HG03095 (cell line): ENCODE results near the gene SAP30.

Experiments
- ATAC-seq: cut with Tn5 transposase; IDR thresholded peaks from one replicate; pipeline ENCODE4 v1.9.1; 2021; ENCODE audit warnings: moderate library complexity; ENCODE audit not compliant: unreplicated experiment

The SAP30 gene

DNA sequence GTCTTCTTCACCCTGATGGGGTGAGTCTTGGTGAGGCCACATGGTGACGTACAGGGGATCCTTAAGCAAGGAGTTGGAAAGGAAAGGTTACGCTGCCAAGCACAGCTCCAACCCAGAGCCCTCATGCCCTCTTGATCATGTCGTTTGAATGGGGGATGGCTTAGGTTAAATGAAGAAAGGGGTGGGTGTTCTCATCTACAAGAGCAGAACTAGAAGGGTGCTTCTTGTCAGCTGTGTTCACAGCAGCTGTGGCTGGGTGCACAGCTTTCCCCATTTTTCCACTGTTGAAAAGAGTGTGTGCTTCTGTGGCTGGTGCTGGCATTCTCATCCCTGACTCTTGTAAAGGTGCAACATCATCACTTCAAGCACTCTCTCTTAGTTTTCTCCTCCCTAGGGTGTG, 43.7 kb downstream of the SAP30 start:
- ATAC-seq = no peak

DNA sequence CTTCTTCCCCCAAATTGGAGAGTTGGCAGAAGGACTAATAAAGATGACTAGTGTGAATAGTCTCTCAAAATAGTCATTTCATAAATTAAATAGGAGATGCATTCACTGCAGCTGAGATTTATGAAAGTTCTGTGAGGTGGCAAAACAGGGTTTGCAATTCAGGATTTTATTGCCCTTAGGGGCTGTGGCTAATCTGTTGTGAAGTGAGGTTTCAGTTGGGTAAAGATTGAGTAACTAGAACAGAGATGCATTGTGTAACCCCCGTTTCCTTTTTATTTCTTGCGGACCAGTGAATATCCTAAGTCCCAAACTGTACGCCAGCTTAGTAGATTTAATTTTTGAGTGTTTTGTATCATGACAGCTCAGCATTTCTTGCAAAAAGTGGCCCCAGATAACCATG, 44.3 kb downstream of the SAP30 start:
- ATAC-seq = no peak

DNA sequence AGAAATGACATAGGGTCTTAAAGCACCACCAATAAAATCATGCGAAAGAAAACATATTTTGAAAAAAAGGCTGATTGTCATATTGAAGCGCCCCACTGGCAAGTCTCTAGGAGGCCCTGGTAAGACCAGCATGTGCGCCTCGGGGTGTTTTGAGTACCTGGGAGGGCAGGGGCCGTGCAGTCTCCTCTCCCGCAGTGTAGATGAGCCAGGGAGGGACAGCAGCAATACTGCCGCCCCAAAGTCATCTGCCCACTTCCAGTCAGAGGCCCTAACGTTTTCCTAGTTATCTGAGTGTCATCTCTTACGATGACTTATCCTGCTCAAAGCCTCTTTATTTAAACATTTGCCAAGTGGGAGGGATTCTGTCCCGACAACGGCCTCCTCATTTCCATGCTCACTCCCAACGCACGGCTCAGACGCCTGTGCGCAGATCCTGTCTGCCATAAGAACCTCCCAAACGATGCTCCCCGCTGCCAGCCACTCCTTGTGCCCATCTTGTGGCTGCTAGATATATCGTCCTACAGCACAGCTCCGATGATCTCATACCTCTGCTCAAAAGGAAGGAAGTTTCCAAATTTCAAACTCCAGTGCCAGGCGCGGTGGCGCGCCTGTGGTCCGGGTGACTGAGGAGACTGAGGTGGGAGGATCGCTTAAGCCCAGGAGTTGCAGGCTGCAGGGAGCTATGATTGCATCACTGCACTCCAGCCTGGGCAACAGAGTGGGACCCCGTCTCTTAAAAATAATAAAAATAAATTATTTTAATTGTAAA, 45.3 kb downstream of the SAP30 start:
- no peak for ATAC-seq

DNA sequence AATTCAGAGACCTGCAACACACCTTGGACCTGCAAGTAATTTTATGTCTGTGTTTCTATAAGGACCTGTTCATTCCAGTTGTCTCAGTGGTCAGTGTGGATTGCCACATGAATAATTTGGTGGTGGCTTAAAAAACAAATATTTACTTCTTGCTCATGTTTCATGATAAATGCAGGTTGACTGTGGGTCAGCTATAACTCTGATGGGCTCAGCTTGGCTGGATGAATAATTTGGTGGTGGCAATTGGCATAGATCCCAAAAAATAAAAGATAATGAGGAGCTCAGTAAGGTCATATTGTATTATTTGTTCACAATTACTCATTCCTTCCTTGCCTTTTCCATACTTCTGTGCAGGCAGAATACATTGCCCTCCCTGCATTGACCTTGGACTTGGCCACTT, 47.1 kb downstream of the SAP30 start:
- ATAC-seq = no peak

DNA sequence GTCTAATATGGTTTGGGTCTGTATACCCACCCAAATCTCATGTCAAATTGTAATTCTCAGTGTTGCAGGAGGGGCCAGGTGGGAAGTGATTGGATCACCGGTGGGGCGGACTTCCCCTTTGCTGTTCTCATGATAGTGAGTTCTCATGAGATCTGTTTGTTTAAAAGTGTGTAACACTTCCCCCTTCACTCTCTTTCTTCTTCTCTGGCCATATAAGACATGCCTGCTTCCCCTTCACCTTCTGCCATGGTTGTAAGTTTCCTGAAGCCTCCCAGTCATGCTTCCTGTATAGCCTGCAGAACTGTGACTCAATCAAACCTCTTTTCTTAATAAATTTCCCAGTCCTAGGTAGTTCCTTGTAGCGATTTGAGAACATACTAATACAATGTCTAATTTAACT, 47.9 kb downstream of the SAP30 start:
- ATAC-seq = no peak

DNA sequence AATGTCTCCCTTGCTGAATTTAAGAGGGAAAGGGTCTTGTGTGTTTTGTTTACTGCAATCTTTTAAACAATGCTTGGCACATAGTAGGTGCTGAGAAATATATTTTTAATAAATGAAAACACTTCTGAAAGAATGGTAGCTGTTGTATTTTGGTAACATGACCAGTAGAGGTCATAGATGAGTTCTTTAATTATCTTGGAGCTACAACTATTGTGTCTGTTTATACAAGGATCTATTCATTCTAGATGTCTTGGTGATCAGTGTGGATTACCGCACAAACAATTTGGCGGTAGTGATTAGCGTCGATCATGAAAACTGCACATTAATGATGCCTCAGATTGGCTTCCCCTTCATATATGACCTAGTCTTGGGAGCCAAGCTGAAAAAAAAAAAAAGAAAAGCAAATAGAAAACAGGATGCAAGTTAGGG, 49.6 kb downstream of the SAP30 start:
- ATAC-seq = no peak

DNA sequence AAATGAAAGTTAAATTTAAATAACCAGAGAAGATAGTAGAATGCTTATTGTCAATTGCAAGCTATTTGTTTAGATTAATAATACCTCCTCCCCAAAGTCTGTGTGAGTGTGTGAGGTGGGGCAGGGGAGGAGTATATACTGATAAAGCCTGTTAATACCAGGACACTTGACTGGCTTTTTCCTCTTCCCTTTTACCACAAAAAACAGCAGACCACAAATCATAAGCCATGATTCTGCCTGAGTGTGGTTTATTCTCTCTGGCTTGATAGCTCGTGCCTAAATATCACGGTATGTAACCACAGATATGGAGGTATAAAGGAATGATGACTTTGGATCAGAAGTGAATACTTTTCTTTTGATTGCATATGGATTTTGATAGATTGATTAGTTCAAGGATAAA, 50.0 kb downstream of the SAP30 start:
- ATAC-seq = no peak

DNA sequence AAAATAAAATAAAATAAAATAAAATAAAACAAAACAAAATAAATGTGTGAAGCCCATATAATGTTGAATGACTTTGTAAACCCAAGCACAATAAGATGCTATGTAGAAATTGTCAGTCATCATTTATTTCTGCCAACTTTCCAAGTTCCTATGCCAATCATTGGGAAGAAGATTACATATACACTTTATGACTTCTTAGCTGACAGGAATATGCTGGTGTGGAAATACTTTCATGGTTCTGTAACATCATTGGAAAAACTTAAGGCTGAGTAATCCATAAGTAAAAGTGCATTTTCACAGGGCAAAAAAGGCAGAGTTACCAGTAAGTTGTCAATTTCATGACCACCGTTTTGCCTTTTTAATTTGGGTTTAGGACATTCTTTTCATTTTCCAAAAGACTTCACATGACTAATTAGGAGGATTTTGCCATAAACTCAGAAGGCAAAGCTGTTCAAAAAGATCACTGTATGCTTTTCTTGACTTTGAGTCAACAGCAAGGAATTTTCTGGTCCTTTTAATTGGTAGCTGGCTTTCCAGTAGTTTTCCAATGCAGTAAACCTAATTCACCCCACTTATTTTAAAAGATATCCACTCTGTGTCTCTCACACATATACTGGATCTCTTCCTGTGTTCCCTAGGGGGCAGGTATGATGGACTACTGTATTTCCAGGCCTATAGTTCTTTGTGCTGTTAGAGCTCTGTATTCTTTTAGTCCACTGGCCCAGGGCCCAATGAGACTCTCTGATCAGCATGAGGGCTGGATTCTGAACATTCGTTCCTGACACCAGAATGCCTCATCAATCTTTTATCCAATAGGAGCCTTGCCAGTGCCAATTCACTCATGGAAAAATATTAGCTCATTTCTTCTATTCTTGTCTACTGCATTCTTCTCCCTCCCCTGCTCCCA, 54.4 kb downstream of the SAP30 start:
- ATAC-seq = no peak

DNA sequence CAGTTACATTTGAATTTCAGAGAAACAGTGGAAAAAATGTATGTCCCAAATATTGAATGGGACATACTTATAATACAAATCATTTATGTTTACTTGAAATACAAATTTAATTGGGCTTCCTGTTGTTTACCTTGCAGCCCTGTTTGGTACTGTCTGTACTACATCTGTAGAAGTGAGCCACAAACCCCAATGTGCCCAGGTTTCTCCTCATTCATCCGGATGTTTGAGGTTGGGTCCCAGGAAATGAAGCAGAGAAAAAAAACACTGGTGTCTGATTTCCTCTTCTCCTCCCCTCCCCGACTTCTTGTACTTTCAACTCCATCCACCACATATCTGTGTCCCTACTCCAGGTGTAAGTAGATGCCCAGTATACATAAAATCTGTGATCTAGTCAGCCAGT, 55.3 kb downstream of the SAP30 start:
- no peak for ATAC-seq
